WTC11 (cell line): ENCODE results near the gene KCNIP4. TPM values are rescaled to one million over a fixed set of nuclear protein-coding genes. Genes with fewer than 3 reads are reported as not detected.

Experiments used
- ATAC-seq: fragments of 200-7000 bp; cut with Tn5 transposase; 2 replicates; pipeline ENCODE4 v1.10.0; 2021; ENCODE audit warnings: mild to moderate bottlenecking, moderate library complexity
- CTCF ChIA-PET: fragments of 300-600 bp; sonication (Branson Sonifier 250); formaldehyde crosslinking; loops from one replicate; lab custom pipeline; 2021; ENCODE audit warnings: antibody characterized with exemption; lab: Charles Lee
- POLR2A ChIA-PET: fragments of 350-600 bp; sonication (Branson Sonifier 250); formaldehyde crosslinking; loops from one replicate; lab custom pipeline; 2021; ENCODE audit warnings: antibody characterized with exemption; lab: Charles Lee
- DNase-seq: peaks from one replicate; pipeline ENCODE4 v3.0.0; 2021; ENCODE audit warnings: low spot score
- H3K27ac Mint-ChIP-seq: 2 replicates; pipeline ENCODE4 v1.8.0; 2021; ENCODE audit warnings: mixed read lengths
- H3K27me3 Mint-ChIP-seq: 2 replicates; pipeline ENCODE4 v1.8.0; 2021; ENCODE audit warnings: low read depth, mild to moderate bottlenecking, moderate library complexity, mixed read lengths
- H3K36me3 Mint-ChIP-seq: 2 replicates; pipeline ENCODE4 v1.8.0; 2021; ENCODE audit warnings: mixed read lengths
- H3K4me1 Mint-ChIP-seq: 2 replicates; pipeline ENCODE4 v1.8.0; 2022; ENCODE audit warnings: mixed read lengths
- H3K4me3 Mint-ChIP-seq: 2 replicates; pipeline ENCODE4 v1.8.0; 2021; ENCODE audit warnings: mild to moderate bottlenecking, moderate library complexity, mixed read lengths
- H3K9me3 Mint-ChIP-seq: 2 replicates; pipeline ENCODE4 v1.8.0; 2021; ENCODE audit warnings: mixed read lengths
- CREB1 ChIP-seq: sonication (generic); formaldehyde crosslinking; IDR thresholded peaks from 2 replicates; pipeline ENCODE4 v1.8.0; 2023; ENCODE audit warnings: mild to moderate bottlenecking, missing genetic modification reagents
- E2F5 ChIP-seq: sonication (generic); formaldehyde crosslinking; IDR thresholded peaks from 2 replicates; pipeline ENCODE4 v1.8.1; 2022; ENCODE audit warnings: mild to moderate bottlenecking, moderate library complexity, missing genetic modification reagents
- FOXJ3 ChIP-seq: sonication (generic); formaldehyde crosslinking; IDR thresholded peaks from 2 replicates; pipeline ENCODE4 v1.9.0; 2021; ENCODE audit warnings: missing genetic modification reagents, mild to moderate bottlenecking, borderline replicate concordance
- FOXK1 ChIP-seq: sonication (generic); formaldehyde crosslinking; IDR thresholded peaks from 2 replicates; pipeline ENCODE4 v1.8.0; 2022; ENCODE audit warnings: mild to moderate bottlenecking, moderate library complexity, missing genetic modification reagents
- GRHL2 ChIP-seq: fragments of 250-450 bp; sonication (Bioruptor Pico); IDR thresholded peaks from 2 replicates; pipeline ENCODE4 v1.8.0; 2022; ENCODE audit warnings: mild to moderate bottlenecking, moderate library complexity; ENCODE audit not compliant: insufficient replicate concordance, severe bottlenecking
- JUN ChIP-seq: sonication (generic); formaldehyde crosslinking; IDR thresholded peaks from 2 replicates; pipeline ENCODE4 v1.8.0; 2023; ENCODE audit warnings: mild to moderate bottlenecking, missing genetic modification reagents
- KAT7 ChIP-seq: sonication (generic); formaldehyde crosslinking; IDR thresholded peaks from 2 replicates; pipeline ENCODE4 v1.8.1; 2023; ENCODE audit warnings: missing genetic modification reagents, mild to moderate bottlenecking, borderline replicate concordance
- NR1H2 ChIP-seq: sonication (generic); formaldehyde crosslinking; IDR thresholded peaks from 2 replicates; pipeline ENCODE4 v1.9.0; 2021; ENCODE audit warnings: mild to moderate bottlenecking, moderate library complexity, missing genetic modification reagents
- NR2C2 ChIP-seq: sonication (generic); formaldehyde crosslinking; IDR thresholded peaks from 2 replicates; pipeline ENCODE4 v1.8.0; 2022; ENCODE audit warnings: mild to moderate bottlenecking, missing genetic modification reagents
- RELA ChIP-seq: sonication (generic); formaldehyde crosslinking; IDR thresholded peaks from 2 replicates; pipeline ENCODE4 v1.8.1; 2022; ENCODE audit warnings: missing genetic modification reagents, mild to moderate bottlenecking, borderline replicate concordance
- RORB ChIP-seq: fragments of 250-450 bp; sonication (Bioruptor Pico); IDR thresholded peaks from 2 replicates; pipeline ENCODE4 v1.9.0; 2021; ENCODE audit warnings: mild to moderate bottlenecking
- SP1 ChIP-seq: sonication (generic); formaldehyde crosslinking; conservative IDR thresholded peaks from 2 replicates; pipeline ENCODE4 v1.8.1; 2022; ENCODE audit warnings: missing genetic modification reagents
- USF1 ChIP-seq: sonication (generic); formaldehyde crosslinking; IDR thresholded peaks from 2 replicates; pipeline ENCODE4 v1.8.0; 2022; ENCODE audit warnings: mild to moderate bottlenecking, missing genetic modification reagents
- USF2 ChIP-seq: sonication (generic); formaldehyde crosslinking; IDR thresholded peaks from 2 replicates; pipeline ENCODE4 v1.8.1; 2023; ENCODE audit warnings: mild to moderate bottlenecking, missing genetic modification reagents, moderate library complexity
- total RNA-seq: library from RNA; stranded (reverse); gene quantifications from 3 replicates; pipeline ENCODE4 v1.2.3, GENCODE V29; 2021
- TF ChIP-seq, protein P1 (sequence below): fragments of 250-450 bp; sonication (Bioruptor Pico); IDR thresholded peaks from 2 replicates; pipeline ENCODE4 v1.9.0; 2021; ENCODE audit warnings: mild to moderate bottlenecking
- TF ChIP-seq, protein P2 (sequence below): sonication (generic); formaldehyde crosslinking; IDR thresholded peaks from 2 replicates; pipeline ENCODE4 v1.8.0; 2023; ENCODE audit warnings: missing genetic modification reagents
- TF ChIP-seq, protein P3 (sequence below): fragments of 200-600 bp; IDR thresholded peaks from 2 replicates; pipeline ENCODE4 v1.8.0; 2022; ENCODE audit warnings: antibody characterized with exemption
- TF ChIP-seq, protein P4 (sequence below): sonication (generic); formaldehyde crosslinking; IDR thresholded peaks from 2 replicates; pipeline ENCODE4 v1.8.1; 2023; ENCODE audit warnings: mild to moderate bottlenecking, missing genetic modification reagents
- TF ChIP-seq, protein P5 (sequence below): sonication (generic); formaldehyde crosslinking; IDR thresholded peaks from 2 replicates; pipeline ENCODE4 v1.8.1; 2023; ENCODE audit warnings: mild to moderate bottlenecking, missing genetic modification reagents, moderate library complexity
- TF ChIP-seq, protein P6 (sequence below): sonication (generic); formaldehyde crosslinking; IDR thresholded peaks from 2 replicates; pipeline ENCODE4 v1.8.1; 2022; ENCODE audit warnings: low read depth, missing genetic modification reagents, borderline replicate concordance

Gene KCNIP4
- total RNA-seq, 1 experiment from 2014 or later: not detected

GRCh38 chr4:21514022-21514694, 434.4 kb downstream of the KCNIP4 start (continued):
- TF ChIP-seq, protein P1, sequence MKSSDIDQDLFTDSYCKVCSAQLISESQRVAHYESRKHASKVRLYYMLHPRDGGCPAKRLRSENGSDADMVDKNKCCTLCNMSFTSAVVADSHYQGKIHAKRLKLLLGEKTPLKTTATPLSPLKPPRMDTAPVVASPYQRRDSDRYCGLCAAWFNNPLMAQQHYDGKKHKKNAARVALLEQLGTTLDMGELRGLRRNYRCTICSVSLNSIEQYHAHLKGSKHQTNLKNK: no peak
- TF ChIP-seq, protein P2, sequence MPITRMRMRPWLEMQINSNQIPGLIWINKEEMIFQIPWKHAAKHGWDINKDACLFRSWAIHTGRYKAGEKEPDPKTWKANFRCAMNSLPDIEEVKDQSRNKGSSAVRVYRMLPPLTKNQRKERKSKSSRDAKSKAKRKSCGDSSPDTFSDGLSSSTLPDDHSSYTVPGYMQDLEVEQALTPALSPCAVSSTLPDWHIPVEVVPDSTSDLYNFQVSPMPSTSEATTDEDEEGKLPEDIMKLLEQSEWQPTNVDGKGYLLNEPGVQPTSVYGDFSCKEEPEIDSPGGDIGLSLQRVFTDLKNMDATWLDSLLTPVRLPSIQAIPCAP (CRISPR knock-in tag): no peak
- TF ChIP-seq SP1 (CRISPR knock-in tag): no peak
- no peak for TF ChIP-seq RELA
- TF ChIP-seq CREB1 (CRISPR knock-in tag): no peak
- TF ChIP-seq NR2C2 (CRISPR knock-in tag): no peak
- TF ChIP-seq GRHL2 (CRISPR knock-in tag): no peak
- TF ChIP-seq, protein P3, sequence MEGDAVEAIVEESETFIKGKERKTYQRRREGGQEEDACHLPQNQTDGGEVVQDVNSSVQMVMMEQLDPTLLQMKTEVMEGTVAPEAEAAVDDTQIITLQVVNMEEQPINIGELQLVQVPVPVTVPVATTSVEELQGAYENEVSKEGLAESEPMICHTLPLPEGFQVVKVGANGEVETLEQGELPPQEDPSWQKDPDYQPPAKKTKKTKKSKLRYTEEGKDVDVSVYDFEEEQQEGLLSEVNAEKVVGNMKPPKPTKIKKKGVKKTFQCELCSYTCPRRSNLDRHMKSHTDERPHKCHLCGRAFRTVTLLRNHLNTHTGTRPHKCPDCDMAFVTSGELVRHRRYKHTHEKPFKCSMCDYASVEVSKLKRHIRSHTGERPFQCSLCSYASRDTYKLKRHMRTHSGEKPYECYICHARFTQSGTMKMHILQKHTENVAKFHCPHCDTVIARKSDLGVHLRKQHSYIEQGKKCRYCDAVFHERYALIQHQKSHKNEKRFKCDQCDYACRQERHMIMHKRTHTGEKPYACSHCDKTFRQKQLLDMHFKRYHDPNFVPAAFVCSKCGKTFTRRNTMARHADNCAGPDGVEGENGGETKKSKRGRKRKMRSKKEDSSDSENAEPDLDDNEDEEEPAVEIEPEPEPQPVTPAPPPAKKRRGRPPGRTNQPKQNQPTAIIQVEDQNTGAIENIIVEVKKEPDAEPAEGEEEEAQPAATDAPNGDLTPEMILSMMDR: no peak

- no peak overlapping the region for H3K4me3 Mint-ChIP-seq
- peak; percentile 79 for ATAC-seq
- TF ChIP-seq, protein P3: peak; percentile 37
- TF ChIP-seq USF1 (CRISPR knock-in tag): no peak
- TF ChIP-seq, all 79 proteins: peak for 1
- POLR2A ChIA-PET: no interaction called here
- Mint-ChIP-seq H3K36me3 (no peaks in the 10 kb centered on the region), H3K27me3 (no peaks in the 10 kb centered on the region), H3K27ac (no peak overlapping the region), H3K9me3 (no peaks in the 10 kb centered on the region), H3K4me1 (no peaks in the 10 kb centered on the region)
- no peak for DNase-seq
- CTCF ChIA-PET: interaction anchor here (1.1 to 1.5 kb wide), 2 partner anchors 253 to 255 kb away, joined by 6 to 12 read pairs; no protein-coding TSS in a partner anchor
Measured at GRCh38 chr4:21512353-21512752, 436.2 kb downstream of the KCNIP4 start.

DNA sequence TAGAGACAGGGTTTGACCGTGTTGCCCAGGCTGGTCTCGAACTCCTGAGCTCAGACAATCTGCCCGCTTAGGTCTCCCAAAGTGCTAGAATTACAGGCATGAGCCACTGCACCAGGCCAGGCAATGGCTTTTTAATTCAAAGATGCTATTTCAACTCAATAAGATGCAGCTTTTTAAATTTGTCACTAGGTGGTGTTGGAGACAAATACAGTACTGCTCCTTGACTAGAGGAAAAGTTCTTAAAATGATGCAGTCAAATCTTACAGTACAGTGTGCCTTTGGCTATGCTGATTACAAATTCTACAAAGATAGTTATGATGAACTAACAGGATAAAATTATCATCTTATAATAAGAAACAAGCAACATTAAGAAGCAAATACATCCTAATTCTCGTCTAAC, 441.1 kb downstream of the KCNIP4 start:
- no peaks in the 10 kb centered on the region for H3K4me1 Mint-ChIP-seq
- no peaks in the 10 kb centered on the region for H3K36me3 Mint-ChIP-seq
- H3K4me3 Mint-ChIP-seq: no peak overlapping the region
- POLR2A ChIA-PET: no interaction called here
- no peaks in the 10 kb centered on the region for H3K9me3 Mint-ChIP-seq
- ATAC-seq (peak; percentile 79), DNase-seq (no peak)
- CTCF ChIA-PET: interaction anchor here (0.6 to 4.0 kb wide), 10 partner anchors 8 to 260 kb away, joined by 3 to 18 read pairs (median 4); no protein-coding TSS in a partner anchor
- H3K27me3 Mint-ChIP-seq: no peaks in the 10 kb centered on the region
- no peak overlapping the region for H3K27ac Mint-ChIP-seq
- TF ChIP-seq FOXK1 (CRISPR knock-in tag) (no peak), RORB (no peak), JUN (no peak), E2F5 (CRISPR knock-in tag) (no peak), FOXJ3 (CRISPR knock-in tag) (no peak), NR1H2 (CRISPR knock-in tag) (no peak), KAT7 (CRISPR knock-in tag) (no peak), USF2 (CRISPR knock-in tag) (no peak), USF1 (CRISPR knock-in tag) (no peak)
- TF ChIP-seq, protein P4, sequence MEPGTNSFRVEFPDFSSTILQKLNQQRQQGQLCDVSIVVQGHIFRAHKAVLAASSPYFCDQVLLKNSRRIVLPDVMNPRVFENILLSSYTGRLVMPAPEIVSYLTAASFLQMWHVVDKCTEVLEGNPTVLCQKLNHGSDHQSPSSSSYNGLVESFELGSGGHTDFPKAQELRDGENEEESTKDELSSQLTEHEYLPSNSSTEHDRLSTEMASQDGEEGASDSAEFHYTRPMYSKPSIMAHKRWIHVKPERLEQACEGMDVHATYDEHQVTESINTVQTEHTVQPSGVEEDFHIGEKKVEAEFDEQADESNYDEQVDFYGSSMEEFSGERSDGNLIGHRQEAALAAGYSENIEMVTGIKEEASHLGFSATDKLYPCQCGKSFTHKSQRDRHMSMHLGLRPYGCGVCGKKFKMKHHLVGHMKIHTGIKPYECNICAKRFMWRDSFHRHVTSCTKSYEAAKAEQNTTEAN (CRISPR knock-in tag): no peak
- TF ChIP-seq, protein P5, sequence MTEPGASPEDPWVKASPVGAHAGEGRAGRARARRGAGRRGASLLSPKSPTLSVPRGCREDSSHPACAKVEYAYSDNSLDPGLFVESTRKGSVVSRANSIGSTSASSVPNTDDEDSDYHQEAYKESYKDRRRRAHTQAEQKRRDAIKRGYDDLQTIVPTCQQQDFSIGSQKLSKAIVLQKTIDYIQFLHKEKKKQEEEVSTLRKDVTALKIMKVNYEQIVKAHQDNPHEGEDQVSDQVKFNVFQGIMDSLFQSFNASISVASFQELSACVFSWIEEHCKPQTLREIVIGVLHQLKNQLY (CRISPR knock-in tag): no peak
- TF ChIP-seq, protein P6, sequence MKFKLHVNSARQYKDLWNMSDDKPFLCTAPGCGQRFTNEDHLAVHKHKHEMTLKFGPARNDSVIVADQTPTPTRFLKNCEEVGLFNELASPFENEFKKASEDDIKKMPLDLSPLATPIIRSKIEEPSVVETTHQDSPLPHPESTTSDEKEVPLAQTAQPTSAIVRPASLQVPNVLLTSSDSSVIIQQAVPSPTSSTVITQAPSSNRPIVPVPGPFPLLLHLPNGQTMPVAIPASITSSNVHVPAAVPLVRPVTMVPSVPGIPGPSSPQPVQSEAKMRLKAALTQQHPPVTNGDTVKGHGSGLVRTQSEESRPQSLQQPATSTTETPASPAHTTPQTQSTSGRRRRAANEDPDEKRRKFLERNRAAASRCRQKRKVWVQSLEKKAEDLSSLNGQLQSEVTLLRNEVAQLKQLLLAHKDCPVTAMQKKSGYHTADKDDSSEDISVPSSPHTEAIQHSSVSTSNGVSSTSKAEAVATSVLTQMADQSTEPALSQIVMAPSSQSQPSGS: no peak
